GM21367 (cell line): ENCODE measurements around the gene RAI14.
"Not testable (repeated sequence)": the region's sequence is repeated elsewhere in the genome, so short reads cannot be mapped to it uniquely, and the experiment has no call there.

Source experiments
- ATAC-seq: cut with Tn5 transposase; IDR thresholded peaks from one replicate; pipeline ENCODE4 v1.9.1; 2021; ENCODE audit not compliant: unreplicated experiment

Gene RAI14

DNA sequence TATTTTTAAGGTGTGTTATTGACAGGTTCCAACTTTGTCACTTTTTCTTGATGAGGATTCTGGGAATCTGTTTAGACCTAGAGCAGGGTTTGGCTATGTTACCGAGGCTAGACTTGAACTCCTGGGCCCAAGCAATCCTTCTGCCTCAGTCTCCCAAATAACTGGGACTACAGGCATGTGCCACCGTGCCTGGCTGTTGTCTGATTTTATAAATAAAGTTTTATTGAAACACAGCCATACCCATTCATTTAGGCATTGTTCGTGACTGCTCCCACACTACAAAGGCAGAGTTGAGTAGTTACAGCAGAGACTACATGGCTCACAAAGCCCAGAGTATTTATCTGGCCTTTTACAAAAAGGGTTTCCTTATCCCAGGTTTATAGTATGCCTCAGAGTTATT lies 102.4 kb downstream of the RAI14 start:
- no peak for ATAC-seq

DNA sequence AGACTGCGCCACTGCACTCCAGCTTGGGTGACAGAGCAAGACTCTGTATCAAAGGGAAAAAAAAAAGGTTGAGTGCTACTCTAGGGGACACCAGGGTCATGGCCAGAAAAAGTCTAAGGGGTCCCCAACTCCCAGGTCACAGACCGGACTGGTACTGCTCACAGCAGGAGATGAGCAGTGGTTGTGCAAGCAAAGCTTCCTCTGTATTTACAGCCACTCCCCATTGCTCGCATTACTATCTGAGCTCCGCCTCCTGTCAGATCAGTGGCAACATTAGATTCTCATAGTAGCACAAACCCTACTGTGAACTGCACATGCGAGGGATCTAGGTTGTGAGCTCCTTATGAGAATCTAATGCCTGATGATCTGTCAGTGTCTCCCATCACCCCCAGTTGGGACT lies 103.1 kb downstream of the RAI14 start:
- not testable (repeated sequence) for ATAC-seq

DNA sequence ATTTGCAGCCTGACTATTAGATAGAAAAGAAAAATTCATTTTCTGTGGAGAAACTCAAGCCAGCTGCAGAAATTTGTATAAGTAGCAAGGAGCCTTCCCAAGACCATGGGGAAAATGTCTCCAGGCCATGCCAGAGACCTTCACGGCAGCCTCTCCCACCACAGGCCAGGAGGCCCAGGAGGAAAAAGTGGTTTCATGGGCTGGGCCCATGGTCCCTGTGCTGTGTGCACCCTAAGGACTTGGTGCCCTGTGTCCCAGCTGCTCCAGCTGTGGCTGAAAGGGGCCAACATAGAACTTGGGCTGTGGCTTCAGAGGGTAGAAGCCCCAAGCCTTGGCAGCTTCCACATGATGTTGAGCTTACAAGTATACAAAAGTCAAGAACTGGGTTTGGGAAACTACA lies 109.5 kb downstream of the RAI14 start:
- no peak for ATAC-seq

DNA sequence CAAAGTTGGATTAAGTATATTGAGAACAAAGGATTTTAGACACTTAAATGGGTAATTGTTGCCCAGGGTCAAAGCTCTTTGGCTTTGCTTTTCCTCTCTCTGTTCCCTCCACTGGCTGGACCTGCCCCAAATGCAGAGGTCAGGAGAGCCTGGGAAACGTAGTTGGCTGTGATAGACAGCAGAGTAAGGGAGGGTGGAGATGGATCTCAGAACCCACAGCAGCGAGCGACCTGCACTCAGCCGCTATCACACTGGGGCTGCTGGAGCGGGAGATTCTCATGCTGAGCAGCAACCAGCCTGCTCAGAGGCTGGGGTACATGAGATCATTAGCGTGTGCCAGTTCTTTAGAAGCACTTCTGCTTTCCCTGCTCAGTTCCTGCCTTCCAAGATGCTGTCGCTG lies 111.1 kb downstream of the RAI14 start:
- no peak for ATAC-seq

DNA sequence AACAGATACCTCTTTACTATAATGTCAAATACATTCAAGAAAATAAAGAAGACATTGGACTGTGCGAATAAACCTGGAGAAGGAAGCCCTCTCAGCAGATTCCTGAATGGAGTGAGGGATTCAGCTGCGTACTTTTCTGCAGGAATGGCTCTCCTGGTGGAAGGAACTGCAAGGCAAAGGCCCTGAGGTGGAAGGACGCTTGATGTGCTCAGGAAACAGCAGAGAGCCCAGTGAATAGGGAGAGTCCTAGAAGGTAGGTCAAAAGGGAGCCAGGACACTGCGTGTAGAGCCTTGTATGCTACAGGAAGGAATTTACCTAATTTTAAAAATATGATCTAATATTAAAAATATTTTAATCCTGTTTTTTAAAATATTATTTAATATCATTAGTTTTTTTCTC lies 114.4 kb downstream of the RAI14 start:
- ATAC-seq, result no peak

DNA sequence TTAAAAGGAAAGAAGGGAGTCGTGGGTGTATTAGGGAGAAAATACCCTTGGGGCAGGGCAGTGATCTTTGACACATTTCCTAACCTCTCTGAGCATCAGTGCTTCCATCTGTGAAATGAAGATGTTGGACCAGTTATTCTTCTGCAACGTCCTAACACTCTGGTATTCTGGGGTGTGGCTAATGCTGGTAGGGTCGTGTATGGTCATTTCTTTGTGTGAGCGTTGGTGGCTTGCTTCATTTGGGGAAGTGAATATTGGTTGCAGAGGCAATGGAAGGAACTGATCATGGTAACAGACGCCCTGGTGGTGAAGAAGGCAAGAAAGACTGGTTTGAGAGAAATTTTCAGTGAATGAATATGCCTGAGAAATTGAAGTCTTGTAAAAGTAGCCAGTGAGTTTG lies 114.9 kb downstream of the RAI14 start:
- ATAC-seq, result no peak

DNA sequence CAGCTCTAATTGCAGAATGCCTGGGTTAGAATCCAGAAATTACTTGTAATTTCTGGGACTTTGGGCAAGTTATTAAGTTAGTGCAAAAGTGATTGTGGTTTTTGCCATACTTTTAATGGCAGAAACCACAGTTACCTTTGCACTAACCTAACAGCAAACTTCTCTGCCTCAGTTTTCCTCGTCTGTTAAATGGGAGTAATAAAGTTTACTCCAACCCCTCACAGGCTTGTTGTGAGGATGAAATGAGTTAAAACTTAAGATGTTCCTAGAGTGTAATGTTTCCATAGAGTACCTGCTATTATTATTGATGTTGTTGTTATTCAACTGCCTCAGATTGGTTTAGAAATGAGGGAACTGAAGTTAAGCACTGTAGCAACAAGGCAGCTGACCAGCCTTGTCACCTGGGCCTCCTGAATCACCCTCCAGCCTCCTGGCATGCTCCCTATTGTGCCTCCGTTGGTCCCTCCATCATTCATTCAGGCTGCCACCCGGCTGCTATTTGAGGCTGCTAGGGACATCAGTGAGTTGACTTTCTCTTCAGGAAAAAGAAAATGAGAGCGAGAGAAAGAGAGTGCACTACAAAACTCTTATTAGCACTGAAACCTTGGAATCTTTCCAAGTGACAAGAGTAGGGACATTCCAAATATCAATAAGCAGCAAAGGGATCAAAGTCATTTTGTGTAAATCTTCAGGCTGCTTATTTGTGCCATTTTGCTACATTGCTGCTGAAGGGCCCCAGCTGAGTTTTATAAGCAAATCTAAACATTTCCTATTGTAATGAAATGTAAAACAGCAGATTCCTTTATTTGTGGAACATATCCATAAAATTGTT lies 116.4 kb downstream of the RAI14 start:
- no peak for ATAC-seq

DNA sequence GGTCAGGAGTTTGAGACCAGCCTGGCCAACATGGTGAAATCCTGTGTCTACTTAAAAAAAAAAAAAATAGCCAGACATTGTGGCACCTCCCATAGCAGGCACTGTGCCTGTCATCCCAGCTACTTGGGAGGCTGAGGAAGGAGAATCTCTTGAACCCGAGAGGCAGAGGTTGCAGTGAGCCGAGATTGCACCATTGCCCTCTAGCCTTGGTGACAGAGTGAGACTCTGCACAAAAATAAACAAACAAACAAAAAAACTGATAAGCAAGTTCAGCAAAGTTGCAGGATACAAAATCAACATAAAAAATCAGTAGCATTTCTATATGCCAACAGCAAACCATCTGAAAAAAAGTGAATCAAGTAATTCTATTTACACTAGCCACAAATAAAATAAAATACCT lies 118.0 kb downstream of the RAI14 start:
- no peak for ATAC-seq

DNA sequence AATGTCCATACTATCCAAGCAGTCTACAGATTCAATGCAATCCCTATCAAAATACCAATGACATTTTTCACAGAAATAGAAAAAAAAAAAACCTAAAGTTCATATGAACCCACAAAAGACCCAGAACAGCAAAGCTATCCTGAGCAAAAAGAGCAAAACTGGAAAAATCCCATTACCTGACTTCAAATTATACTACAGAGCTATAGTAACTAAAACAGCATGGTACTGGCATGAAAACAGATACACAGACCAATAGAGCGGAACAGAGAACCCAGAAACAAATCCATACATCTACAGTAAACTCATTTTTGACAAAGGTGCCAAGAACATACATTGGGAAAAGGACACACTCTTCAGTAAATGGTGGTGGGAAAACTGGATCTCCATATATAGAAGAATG lies 118.5 kb downstream of the RAI14 start:
- not testable (repeated sequence) for ATAC-seq

DNA sequence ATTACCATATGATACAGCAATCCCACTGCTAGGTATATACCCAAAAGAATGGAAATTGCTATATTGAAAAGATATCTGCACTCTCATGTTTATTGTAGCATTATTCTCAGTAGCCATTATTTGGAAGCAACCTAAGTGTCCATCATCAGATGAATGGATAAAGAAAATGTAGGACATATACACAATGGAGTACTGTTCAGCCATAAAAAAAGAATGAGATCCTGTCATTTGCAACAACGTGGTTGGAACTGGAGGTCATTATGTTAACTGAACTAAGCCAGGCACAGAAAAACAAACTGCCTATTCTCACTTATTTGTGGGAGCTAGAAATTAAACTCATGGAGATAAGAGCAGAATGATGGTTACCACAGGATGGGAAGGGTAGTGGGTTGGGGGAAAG lies 119.8 kb downstream of the RAI14 start:
- no peak for ATAC-seq

DNA sequence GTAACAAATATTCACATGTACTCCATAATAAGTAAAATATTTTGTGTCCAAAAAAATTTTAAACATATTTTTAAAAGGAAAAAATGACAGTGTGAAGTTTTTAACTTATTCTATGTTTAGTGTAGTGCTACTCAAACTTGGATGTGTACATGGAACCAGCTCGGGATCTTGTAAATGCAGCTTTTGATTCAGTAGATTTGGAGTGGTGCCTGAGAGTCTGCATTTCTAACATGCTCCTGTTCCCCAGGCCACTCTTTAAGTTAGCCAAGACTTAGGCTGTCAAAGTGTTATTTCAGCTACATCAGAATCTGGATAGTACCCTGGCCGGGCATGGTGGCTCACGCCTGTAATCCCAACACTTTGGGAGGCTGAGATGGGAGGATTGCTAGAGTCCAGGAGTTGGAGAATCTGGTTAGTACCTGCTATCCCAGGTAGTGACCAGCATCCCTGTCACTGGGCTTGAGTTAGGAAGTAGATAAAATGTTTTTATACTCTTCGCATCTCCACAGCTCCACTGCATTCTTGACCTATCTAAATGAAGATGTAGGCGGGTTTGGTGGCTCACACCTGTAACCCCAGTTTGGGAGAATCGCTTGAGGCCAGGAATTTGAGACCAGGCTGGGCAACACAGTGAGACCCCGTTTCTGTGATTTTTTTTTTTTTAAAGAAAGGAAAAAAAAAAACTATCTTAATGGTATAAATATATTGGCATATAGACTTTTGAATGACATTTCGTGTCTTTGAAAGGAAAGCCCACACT lies 122.1 kb downstream of the RAI14 start:
- ATAC-seq, result no peak

DNA sequence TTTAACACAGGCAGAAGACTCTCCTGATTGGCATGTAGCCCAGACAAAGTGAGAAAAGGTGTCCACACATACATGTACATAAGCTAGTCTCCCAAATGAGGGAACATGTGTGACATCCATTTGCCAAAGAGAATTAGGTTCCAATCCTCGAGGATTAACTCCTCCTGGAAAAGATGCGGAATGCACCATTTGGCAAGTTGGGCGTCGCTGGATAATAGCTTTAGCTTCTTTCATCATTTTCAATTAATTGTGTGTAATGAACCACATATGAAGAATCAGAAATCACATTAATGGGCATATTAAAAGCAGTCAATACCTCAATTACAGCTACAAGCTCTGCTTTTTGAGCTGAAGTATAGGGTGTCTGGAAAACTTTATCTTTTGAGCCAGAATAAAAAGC lies 127.8 kb downstream of the RAI14 start:
- not testable (repeated sequence) for ATAC-seq

DNA sequence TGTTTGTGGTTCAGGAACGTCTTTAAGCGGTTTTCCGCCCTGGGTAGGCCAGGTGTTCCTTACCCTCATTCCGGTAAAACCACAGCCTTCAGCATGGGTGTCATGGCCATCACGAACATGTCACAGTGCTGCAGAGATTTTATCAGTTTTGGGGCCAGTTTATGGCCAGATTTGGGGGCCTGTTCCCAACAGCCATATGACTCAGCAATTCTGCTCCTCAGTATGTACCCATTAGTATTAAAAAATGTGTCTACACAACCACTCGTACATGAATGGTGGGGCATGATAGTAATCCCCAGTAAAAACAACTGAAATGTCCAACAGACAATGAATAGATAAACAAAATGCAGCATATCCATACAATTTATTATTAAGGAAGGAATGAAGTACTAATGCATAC lies 130.9 kb downstream of the RAI14 start:
- ATAC-seq, result no peak

DNA sequence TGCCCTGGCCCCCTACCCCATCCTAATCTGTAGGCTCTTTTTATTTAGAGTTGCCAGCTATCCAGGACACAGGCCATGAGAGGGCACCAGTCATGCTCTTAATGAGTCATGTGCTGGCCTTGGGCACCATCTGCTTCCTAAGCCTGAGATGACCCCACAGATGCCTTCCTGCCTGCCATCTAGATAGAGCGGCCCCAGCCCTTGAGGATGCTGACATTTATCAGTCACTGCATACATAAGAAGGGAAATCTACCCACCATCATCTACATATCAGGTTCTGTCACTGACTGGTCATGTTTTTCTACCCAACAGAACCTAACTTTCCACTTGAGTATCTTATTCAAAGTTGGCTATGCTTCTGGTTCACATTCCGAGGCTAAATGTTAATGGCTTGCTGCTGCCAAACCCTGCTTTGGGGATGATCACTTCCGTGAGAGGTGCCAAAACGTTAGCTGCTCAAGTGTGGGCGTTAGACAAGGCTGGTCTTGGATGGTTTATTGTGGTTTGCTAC lies 132.9 kb downstream of the RAI14 start:
- no peak for ATAC-seq

DNA sequence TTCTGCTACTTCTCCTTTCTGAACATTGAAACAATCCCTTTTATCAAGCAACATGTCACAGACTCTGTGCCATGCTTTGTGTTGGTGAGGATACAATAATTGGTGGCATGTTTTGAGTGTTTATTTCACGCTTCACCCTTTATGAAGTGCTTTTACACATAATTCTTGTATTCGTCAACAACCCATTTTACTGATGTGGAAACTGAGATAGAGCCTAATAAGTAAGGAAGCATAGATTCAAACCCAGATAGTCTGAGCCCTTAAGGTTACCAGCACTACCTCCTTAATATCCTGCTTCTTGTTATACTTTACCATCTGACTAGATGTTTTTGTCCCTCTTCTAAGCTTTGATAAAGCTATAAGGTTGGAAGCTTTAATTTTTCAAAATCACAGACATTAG lies 133.5 kb downstream of the RAI14 start:
- ATAC-seq, result no peak

DNA sequence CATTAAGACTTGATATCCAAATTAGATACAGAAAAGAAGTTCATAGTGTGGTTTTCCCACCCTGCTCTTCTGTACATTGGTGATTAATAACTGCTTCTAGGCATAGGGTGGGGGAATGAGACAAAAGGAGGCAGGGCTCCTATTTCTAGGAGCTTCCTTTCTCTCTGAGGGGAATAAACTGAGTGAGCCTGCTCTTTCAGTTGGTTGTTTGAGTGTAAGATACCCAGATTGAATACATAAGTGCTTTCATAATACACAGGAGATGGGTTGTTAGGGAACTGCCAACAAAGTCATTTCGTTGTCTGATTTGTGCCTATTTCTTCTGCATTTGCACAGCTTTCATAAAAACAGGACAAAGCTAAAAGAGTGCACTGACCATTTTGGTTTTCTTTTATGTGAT lies 133.9 kb downstream of the RAI14 start:
- ATAC-seq, result no peak

DNA sequence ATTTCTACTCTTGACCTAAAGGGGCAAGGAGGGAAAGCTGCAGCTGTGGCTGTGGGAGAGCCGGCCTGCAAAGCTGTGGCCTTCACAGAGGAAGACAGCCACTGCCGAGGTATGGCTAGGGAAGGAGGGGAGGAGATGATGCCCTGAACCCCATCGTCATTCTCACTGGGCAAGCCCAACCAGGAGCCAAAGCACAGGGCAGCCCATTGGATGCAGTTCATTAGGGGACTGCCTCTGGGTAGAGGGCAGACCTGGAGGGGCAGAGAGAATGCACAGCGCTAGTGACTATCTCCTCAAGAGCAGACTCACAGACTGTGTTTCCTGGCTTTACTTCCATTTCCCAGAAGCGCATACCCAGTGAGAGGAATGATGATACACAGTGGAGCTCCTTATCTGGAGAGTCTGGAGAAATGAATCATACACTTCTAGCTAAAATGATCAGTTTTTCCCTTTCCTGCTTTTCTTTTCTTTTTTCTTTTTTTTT lies 135.7 kb downstream of the RAI14 start:
- no peak for ATAC-seq

DNA sequence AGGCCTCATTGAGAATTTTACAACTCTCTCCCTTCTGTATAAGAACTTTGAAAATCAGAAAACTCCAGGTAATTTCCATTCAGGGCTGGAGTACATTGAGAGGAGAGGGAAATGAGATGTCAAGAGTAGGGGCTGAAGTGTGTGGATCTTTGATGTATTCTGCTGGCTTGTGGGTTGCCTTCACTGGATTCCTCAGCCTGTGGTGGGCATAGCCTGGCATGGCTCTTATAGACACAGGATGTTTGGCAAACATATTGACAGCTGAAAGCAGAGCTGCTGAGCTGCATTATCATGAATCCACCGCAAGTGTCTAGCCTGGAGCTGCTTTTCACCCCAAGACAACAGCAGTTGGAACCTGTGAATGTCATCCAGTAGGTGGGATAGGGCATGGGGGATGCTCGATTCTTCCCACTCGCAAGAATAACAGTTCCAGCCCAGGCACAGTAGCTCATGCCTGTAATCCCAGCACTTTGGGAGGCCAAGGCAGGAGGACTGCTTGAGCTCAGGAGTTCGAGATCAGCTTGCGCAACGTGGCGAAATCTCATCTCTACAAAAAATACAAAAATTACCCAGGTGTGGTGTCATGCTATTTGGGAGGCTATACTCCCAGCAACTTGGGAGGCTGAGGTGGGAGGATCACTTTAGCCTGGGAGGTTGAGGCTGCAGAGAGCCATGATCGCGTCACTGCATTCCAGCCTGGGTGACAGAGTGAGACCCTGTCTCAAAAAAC lies 146.9 kb downstream of the RAI14 start:
- no peak for ATAC-seq

DNA sequence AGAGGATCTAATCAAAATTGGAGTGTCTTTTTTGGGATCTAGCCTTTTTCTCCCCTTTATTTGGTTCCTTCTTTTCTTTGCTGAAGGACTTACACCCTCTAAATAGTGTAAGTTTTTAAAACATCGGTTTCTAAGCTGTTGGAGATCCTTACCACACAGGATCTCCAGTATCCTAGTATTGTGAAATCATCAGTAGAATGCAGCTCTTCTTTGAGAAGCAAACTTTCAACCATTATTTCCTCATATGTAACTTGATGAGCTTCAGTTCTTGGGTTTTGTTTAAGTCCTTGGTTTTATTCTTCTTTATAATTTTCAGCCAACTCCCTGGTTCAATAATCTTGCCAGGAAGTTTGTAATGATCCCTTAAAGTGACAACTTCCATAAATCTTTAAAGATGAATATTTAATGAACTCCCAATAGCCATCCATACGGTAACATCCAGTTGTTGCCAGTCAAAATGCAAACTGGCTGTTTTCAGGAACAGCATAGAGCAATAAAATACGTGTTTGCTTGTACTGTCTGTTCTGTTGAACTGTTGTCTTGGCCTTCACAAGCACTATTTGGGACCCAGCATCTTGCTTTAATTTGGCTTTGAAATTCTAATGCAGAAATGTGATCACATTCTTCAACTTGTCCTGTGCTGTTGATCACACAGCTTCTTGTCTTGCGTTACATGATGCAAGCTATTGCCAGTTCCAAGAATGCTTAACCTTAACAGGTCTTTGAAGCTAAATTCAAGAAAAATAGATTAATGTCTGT lies 148.0 kb downstream of the RAI14 start:
- no peak for ATAC-seq

DNA sequence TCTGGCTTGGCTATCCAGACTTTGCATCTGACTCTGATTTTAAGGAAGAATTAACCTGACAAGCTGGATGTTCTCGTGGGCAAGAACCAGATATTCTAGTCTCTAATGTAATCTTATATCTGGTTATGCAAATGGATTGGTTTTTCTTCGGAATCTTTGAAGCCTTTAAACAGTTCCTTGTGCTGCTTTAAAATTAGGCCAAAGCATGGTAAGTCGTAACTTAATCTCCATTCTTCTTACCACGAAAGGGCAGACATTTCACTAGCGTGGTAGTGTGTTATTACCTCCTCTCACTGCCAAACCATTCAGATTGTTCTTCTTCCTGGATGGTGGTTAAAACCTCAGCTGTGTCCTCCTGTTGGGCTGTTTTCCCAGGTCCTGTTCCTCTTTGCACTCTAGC lies 148.8 kb downstream of the RAI14 start:
- ATAC-seq, result no peak

DNA sequence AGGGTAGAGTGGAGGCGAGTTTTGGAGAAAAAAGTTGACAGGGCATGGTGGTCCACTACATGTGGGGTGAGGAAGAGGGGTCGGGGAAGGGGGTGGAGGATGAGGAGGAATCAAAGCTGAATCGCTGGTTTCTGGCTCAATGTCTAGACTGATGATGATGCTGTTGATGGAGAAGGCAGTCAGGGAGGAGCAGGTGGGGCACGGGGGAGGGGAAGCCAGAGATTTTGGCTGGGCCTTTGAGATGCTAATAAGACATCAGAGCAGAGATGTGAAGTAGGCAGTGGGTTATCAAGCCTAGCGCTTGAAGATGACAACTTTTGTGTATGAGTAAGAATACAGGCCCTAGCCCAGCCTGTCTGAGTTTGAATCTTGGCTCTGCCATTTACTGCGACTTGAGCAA lies 150.4 kb downstream of the RAI14 start:
- ATAC-seq, result no peak
